Lung (tissue), 12 donors: ENCODE measurements around the gene SNX10. TPM values are rescaled to one million over a fixed set of nuclear protein-coding genes. Genes with fewer than 3 reads are reported as not detected.
A peak's percentile ranks its signal among the peaks of the same experiment; 100 is the strongest.

Experiments
- ATAC-seq: fragments of 200-7000 bp; cut with Tn5 transposase; one replicate; pipeline ENCODE4 v1.9.1; 2020; ENCODE audit warnings: moderate number of reproducible peaks; ENCODE audit not compliant: insufficient read depth, low FRiP score
- DNase-seq, 3 donors: peaks; one replicate each; pipeline ENCODE4 v3.0.0-alpha.2; 2013 to 2017
- H3K27ac ChIP-seq, 2 donors: one replicate each; pipeline ENCODE4 v1.5.1; 2013; ENCODE audit warnings: mild to moderate bottlenecking in 2 of 2, moderate library complexity in 2 of 2, control low read depth in 1 of 2, inconsistent platforms in 1 of 2, low read depth in 1 of 2, low read length in 1 of 2
- H3K27me3 ChIP-seq, 3 donors: one replicate each; pipeline ENCODE4 v1.5.1; 2013; ENCODE audit warnings: low read length in 2 of 3; ENCODE audit not compliant: control insufficient read depth in 3 of 3, insufficient read depth in 3 of 3
- H3K36me3 ChIP-seq, 4 donors: one replicate each; pipeline ENCODE4 v1.5.1; 2013; ENCODE audit warnings: low read length in 4 of 4, mild to moderate bottlenecking in 1 of 4, moderate library complexity in 1 of 4; ENCODE audit not compliant: control insufficient read depth in 4 of 4, insufficient read depth in 4 of 4
- H3K4me1 ChIP-seq, 5 donors: one replicate each; pipeline ENCODE4 v1.5.1; 2013; ENCODE audit warnings: low read length in 5 of 5, mild to moderate bottlenecking in 2 of 5, moderate library complexity in 1 of 5; ENCODE audit not compliant: control insufficient read depth in 5 of 5, insufficient read depth in 5 of 5
- H3K4me3 ChIP-seq: one replicate; pipeline ENCODE4 v1.5.1; 2013; ENCODE audit warnings: mild to moderate bottlenecking, control low read depth, moderate library complexity
- H3K9ac ChIP-seq, 2 donors: one replicate each; pipeline ENCODE4 v1.5.1; 2013; ENCODE audit warnings: low read length in 2 of 2, control low read depth in 1 of 2; ENCODE audit not compliant: insufficient read depth in 1 of 2
- H3K9me3 ChIP-seq, 4 donors: one replicate each; pipeline ENCODE4 v1.5.1; 2013; ENCODE audit warnings: low read length in 3 of 4, mild to moderate bottlenecking in 1 of 4, moderate library complexity in 1 of 4; ENCODE audit not compliant: control insufficient read depth in 4 of 4, insufficient read depth in 3 of 4
- CTCF ChIP-seq: IDR thresholded peaks from 2 replicates; pipeline ENCODE4 v1.5.1; 2012; ENCODE audit warnings: mild to moderate bottlenecking; ENCODE audit errors: control extremely low read depth, extremely low read depth
- WGBS, 2 donors: extraction: QIAGEN DNeasy Blood & Tissue Kit; methylation state at CpG; one replicate each; pipeline ENCODE4 v1.1.7; 2013; 5-methylcytosine and 5-hydroxymethylcytosine counted together
- polyA plus RNA-seq, 2 donors: library from polyadenylated mRNA; stranded (reverse); fragments of 200-250 nt; gene quantifications; one replicate each; pipeline ENCODE4 v1.2.1, GENCODE V29; 2013
- total RNA-seq, 2 donors: library from RNA; depleted of rRNA in 1 of 2; stranded (reverse); fragments of >200 nt in 1 of 2; gene quantifications; one replicate each; pipeline ENCODE4 v1.2.1, GENCODE V29; 2014 to 2021
- donor health status: control.
- donor health status: control.
- donor health status: Bipolar disorder and iron deficiency.
- donor health status: healthy.
- donor health status: DM: yes; HTN: yes; CAD: no.

Gene SNX10
- total and polyA plus RNA-seq, 4 donors = 12.2 to 54.7 (median 36.7) TPM

GRCh38 chr7:26361637-26362036, 70.0 kb downstream of the SNX10 start:
- Histone ChIP-seq H3K4me3 (no peak overlapping the region), H3K27me3 (no peaks in the 10 kb centered on the region), H3K27ac (no peak overlapping the region), H3K4me1 (peaks cover 0 to 23% (median 0%) of the 10 kb centered on the region in 5 donors), H3K36me3 (no peaks in the 10 kb centered on the region), H3K9ac (no peak overlapping the region), H3K9me3 (no peaks in the 10 kb centered on the region)
- DNase-seq = no peak
- no peak for TF ChIP-seq CTCF
- no peak for ATAC-seq
- 91 to 94% methylated on average over 3 of the region's 3 CpGs for WGBS, 2 donors

GRCh38 chr7:26363465-26363864, 71.8 kb downstream of the SNX10 start:
- H3K27ac ChIP-seq = no peak overlapping the region
- DNase-seq (no peak), ATAC-seq (no peak)
- H3K4me1 ChIP-seq = peaks cover 0 to 14% (median 0%) of the 10 kb centered on the region in 5 donors
- H3K9ac ChIP-seq = no peak overlapping the region
- H3K4me3 ChIP-seq = no peak overlapping the region
- H3K36me3 ChIP-seq = no peaks in the 10 kb centered on the region
- WGBS, 2 donors = 70 to 86% methylated on average over 7 of the region's 7 CpGs
- no peaks in the 10 kb centered on the region for H3K9me3 ChIP-seq
- no peak for TF ChIP-seq CTCF
- no peaks in the 10 kb centered on the region for H3K27me3 ChIP-seq

- H3K27me3 ChIP-seq = no peaks in the 10 kb centered on the region
- TF ChIP-seq CTCF = peak; percentile 84
- 36 to 47% methylated on average over 13 of the region's 13 CpGs for WGBS, 2 donors
- no peak overlapping the region for H3K27ac ChIP-seq
- no peak overlapping the region for H3K4me3 ChIP-seq
- DNase-seq (peak; percentile 76 to 93 (median 91)), ATAC-seq (peak; percentile 76)
- no peak overlapping the region for H3K9ac ChIP-seq
- no peaks in the 10 kb centered on the region for H3K9me3 ChIP-seq
- H3K4me1 ChIP-seq = peaks cover 0 to 20% (median 0%) of the 10 kb centered on the region in 5 donors
- H3K36me3 ChIP-seq = no peaks in the 10 kb centered on the region
Observed at GRCh38 chr7:26365077-26365900, 73.6 kb downstream of the SNX10 start.
